HFFc6 (cell line): ENCODE measurements around the gene TTC9. TPM values are rescaled to one million over a fixed set of nuclear protein-coding genes. Genes with fewer than 3 reads are reported as not detected.

ENCODE experiments used
- DNase-seq: peaks from one replicate; pipeline ENCODE4 v3.0.0-alpha.2; 2018
- H3K27ac Mint-ChIP-seq: 2 replicates; pipeline ENCODE4 v1.8.0; 2020; ENCODE audit warnings: mild to moderate bottlenecking, mixed read lengths
- H3K27me3 Mint-ChIP-seq: 2 replicates; pipeline ENCODE4 v1.8.0; 2021; ENCODE audit warnings: mild to moderate bottlenecking, moderate library complexity, mixed read lengths; ENCODE audit not compliant: insufficient read depth
- H3K36me3 Mint-ChIP-seq: 2 replicates; pipeline ENCODE4 v1.8.0; 2021; ENCODE audit warnings: low read depth, mixed read lengths
- H3K4me1 Mint-ChIP-seq: 2 replicates; pipeline ENCODE4 v1.8.0; 2020; ENCODE audit warnings: low read depth, mixed read lengths
- H3K4me3 Mint-ChIP-seq: 2 replicates; pipeline ENCODE4 v1.8.0; 2020; ENCODE audit warnings: mild to moderate bottlenecking, moderate library complexity, mixed read lengths
- H3K9me3 Mint-ChIP-seq: 2 replicates; pipeline ENCODE4 v1.8.0; 2020; ENCODE audit warnings: mild to moderate bottlenecking, mixed read lengths
- CTCF ChIP-seq: fragments of 200-600 bp; sonication (generic); IDR thresholded peaks from 2 replicates; pipeline ENCODE4 v1.5.0; 2021; ENCODE audit warnings: antibody characterized with exemption, mild to moderate bottlenecking
- total RNA-seq, 6 experiments: library from RNA; stranded (reverse); fragmentation: NEBNext Ultra II Directional; extraction: Animal tissue kit (Norgen Biotek cat#: 25700); gene quantifications; 2 replicates in 1 of 6; 3 replicates in 5 of 6; pipeline ENCODE4 v1.2.3, GENCODE V29; 2021

TTC9 gene
- total RNA-seq, 6 experiments from 2014 or later: 0.05 to 0.17 (median 0.09) TPM

DNA sequence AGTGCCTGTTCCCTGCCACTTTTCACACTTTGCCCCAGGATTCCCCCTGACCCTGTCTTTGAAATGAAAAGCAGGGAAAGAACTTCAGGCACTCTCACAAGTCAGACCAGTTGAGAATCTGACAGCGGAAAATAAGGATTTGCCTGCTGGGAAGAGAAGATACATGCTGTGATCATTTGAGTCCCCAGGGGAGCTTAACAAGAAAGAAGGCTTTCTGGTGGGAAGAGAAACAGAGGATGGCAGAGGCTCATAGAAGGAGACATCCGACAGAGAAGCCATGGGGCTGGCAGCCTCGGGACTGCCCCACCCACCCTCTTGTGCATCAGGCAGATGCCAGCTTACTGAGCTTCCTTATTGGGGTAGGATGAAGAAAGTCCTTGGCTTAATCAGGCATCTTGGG, 11.9 kb downstream of the TTC9 start:
- Mint-ChIP-seq H3K27me3 (peaks cover 36% of the 10 kb centered on the region), H3K27ac (no peak overlapping the region), H3K4me3 (no peak overlapping the region), H3K9me3 (no peaks in the 10 kb centered on the region), H3K4me1 (peaks cover 6% of the 10 kb centered on the region; the same call in 1 of the 2 replicates), H3K36me3 (no peaks in the 10 kb centered on the region)
- TF ChIP-seq CTCF: no peak
- no peak for DNase-seq

DNA sequence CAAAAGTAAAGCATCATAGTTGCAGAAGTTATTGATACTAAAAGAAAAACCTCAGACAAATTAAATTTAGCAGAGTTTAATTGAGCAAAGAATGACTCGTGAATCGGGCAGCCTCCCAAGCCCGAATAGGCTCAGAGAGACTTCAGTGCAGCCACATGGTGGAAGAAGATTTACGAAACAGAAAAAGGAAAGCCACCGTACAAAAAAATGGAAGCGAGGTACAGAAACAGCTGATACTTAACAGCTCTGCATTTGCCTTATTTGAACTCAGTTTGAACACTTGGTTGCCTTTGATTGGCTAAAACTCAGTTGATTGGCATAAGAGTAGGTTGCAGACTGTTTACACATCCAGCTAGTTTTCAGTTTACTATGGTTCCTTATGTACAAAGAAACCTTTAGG, 12.9 kb downstream of the TTC9 start:
- Mint-ChIP-seq H3K4me3 (no peak overlapping the region), H3K4me1 (peaks cover 6% of the 10 kb centered on the region; the same call in 1 of the 2 replicates), H3K27ac (no peak overlapping the region), H3K36me3 (no peaks in the 10 kb centered on the region), H3K27me3 (peaks cover 39% of the 10 kb centered on the region), H3K9me3 (no peaks in the 10 kb centered on the region)
- DNase-seq: no peak
- no peak for TF ChIP-seq CTCF

DNA sequence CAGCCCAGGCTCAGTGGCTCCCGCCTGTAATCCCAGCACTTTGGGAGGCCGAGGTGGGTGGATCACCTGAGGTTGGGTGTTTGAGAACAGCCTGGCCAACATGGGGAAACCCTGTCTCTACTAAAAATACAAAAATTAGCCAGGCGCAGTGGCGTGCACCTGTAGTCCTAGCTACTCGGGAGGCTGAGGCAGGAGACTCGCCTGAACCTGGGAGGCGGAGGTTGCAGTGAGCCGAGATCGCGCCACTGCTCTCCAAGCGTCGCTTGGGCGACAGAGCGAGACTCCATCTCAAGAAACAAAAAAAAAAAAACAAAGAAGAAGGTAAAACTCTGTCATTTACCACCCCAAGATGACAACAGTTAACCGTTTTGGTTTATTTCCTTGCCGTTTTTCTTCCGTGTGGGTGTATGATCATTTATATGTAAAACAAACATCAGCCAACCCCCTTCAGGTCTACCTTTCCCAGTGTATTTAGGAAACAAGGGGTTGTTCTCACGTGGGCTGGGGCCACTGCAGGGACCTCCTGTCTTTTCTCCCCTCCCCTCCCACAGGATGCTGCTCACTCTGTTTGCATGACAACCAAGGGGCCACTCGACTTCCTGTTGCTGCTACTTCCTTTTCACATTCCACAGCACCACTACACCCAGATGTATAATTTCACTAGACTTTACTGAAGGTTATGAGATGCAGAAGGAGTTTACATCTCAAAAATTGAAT, 13.6 kb downstream of the TTC9 start:
- peaks cover 35% of the 10 kb centered on the region for H3K27me3 Mint-ChIP-seq
- no peaks in the 10 kb centered on the region for H3K9me3 Mint-ChIP-seq
- no peak overlapping the region for H3K27ac Mint-ChIP-seq
- H3K4me1 Mint-ChIP-seq: peaks cover 6% of the 10 kb centered on the region; the same call in 1 of the 2 replicates
- H3K4me3 Mint-ChIP-seq: no peak overlapping the region
- no peaks in the 10 kb centered on the region for H3K36me3 Mint-ChIP-seq
- no peak for TF ChIP-seq CTCF
- DNase-seq: no peak

GRCh38 chr14:70658899-70659298, 17.2 kb downstream of the TTC9 start:
- H3K9me3 Mint-ChIP-seq: no peaks in the 10 kb centered on the region
- no peak for DNase-seq
- H3K27me3 Mint-ChIP-seq: peaks cover 34% of the 10 kb centered on the region
- H3K27ac Mint-ChIP-seq: no peak overlapping the region
- no peak for TF ChIP-seq CTCF
- peaks cover 10% of the 10 kb centered on the region for H3K4me1 Mint-ChIP-seq
- no peak overlapping the region for H3K4me3 Mint-ChIP-seq
- H3K36me3 Mint-ChIP-seq: no peaks in the 10 kb centered on the region

DNA sequence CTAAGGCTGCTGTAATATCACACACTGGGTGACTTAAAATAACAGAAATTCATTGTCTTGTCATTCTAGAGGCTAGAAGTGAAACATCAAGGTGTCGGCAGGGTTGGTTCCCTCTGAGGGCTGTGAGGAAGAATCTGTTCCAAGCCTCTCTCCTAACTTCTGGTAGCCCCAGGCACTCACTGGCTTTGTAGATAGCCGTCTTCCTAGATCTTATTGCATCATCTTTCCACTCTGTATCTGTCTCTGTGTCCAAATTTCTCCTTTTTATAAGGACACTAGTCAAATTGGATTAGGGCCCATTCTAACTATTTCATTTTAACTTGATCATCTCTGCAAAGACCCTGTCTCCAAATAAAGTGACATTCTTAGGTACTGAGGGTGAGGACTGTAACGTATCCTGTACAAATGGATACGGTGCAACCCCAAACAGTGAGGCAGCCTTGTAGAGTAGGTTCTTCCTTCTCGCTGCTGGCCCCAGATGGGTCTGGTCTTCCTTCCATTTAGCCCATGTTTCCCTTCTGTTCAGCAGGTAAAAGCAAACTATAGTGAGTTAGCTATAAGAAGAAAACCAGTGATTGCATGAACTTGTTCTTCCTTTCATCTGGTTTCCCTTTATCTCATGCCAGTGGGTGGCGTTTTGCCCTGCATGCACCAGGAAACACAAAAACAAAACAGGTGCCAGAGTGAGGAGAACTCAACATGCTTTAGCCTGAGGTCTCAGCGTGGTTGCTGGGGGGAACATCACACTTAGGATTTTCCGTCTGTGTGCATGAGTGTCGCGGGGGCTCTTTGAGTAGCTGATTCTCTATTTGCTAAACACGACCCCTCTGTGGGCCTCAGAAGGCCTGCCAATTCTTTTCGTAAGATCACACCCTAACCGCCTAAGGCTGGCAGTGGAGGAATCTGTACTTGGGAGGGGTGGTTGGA, 19.5 kb downstream of the TTC9 start:
- no peak for DNase-seq
- Mint-ChIP-seq H3K9me3 (no peaks in the 10 kb centered on the region), H3K4me3 (no peak overlapping the region), H3K36me3 (no peaks in the 10 kb centered on the region), H3K27ac (no peak overlapping the region), H3K27me3 (peaks cover 27% of the 10 kb centered on the region), H3K4me1 (peaks cover 19% of the 10 kb centered on the region)
- no peak for TF ChIP-seq CTCF
